Esophagus muscularis mucosa (tissue), 3 donors: Measurements from ENCODE around the gene TBC1D5.

Experiments
- POLR2A ChIP-seq: fragments of 450-650 bp; IDR thresholded peaks from one replicate; pipeline ENCODE4 v1.6.1; 2017; ENCODE audit warnings: antibody characterized with exemption, moderate library complexity, mild to moderate bottlenecking, low read depth
- TF ChIP-seq, protein P1 (sequence below), 3 experiments: fragments of 200-600 bp in 2 of 3; fragments of 450-650 bp in 1 of 3; sonication (generic) in 2 of 3; IDR thresholded peaks; one replicate each; pipeline ENCODE4 v1.5.1; 2017 to 2019; ENCODE audit warnings: antibody characterized with exemption in 3 of 3, mild to moderate bottlenecking in 2 of 3, moderate library complexity in 1 of 3

DNA sequence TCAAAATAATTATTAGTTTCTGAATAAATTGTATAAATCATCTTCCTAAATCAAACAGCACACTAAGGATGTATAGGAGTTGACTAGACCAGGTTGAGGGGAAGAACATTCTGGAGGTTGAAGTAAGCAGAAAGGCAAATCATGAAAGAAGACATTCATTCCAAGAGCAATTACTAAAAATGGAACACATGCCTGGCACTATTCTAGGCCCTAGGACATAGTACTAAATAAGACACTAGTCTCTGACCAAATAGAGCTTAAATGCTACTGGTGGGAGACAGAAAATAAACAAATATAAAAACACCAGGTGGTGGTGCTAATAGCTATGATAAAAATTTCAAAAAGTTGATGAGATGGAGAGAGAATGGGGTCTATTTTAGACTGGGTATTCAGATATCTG, 190.1 kb downstream of the TBC1D5 start:
- TF ChIP-seq, protein P1, sequence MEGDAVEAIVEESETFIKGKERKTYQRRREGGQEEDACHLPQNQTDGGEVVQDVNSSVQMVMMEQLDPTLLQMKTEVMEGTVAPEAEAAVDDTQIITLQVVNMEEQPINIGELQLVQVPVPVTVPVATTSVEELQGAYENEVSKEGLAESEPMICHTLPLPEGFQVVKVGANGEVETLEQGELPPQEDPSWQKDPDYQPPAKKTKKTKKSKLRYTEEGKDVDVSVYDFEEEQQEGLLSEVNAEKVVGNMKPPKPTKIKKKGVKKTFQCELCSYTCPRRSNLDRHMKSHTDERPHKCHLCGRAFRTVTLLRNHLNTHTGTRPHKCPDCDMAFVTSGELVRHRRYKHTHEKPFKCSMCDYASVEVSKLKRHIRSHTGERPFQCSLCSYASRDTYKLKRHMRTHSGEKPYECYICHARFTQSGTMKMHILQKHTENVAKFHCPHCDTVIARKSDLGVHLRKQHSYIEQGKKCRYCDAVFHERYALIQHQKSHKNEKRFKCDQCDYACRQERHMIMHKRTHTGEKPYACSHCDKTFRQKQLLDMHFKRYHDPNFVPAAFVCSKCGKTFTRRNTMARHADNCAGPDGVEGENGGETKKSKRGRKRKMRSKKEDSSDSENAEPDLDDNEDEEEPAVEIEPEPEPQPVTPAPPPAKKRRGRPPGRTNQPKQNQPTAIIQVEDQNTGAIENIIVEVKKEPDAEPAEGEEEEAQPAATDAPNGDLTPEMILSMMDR (IDR thresholded peaks at IDR 0.05) = no peak
- TF ChIP-seq POLR2A = no peak
